ENCODE data around the gene MRPS10. TPM values are rescaled to one million over a fixed set of nuclear protein-coding genes. Genes with fewer than 3 reads are reported as not detected.
"Not testable (repeated sequence)": the region's sequence is repeated elsewhere in the genome, so short reads cannot be mapped to it uniquely, and the experiment has no call there.

MRPS10 gene
- total RNA-seq, 1 experiment from 2014 or later = 95.1 TPM

- no peak for DNase-seq (ENCODE audit: low spot score)
These were observed 39.9 kb downstream of the MRPS10 start for GRCh38 chr6:42177514-42178364.

- no peak for DNase-seq (ENCODE audit: low spot score)
These were observed 40.7 kb downstream of the MRPS10 start for GRCh38 chr6:42176981-42177380.

- no peak for DNase-seq (ENCODE audit: low spot score)
These were observed 41.8 kb downstream of the MRPS10 start for GRCh38 chr6:42175860-42176259.

DNA sequence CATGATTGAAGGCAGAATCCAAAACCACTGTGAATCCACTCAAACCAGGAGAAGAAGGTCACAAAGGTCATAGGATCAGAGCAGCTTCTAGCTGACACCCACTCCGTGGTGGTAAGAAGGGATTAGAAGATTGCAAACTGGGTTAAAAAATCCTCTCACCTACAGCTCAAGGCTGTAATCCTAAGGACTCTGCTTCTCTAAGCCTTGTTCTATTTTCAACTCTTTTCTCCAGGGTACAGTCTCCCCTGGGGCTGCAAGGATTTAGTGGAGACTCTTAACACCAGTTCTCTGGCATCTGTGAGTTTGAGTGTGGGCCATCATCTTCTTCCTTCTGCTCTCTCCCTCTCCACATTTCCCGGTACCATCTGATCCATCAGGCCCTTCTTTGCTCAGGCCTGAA, 44.6 kb downstream of the MRPS10 start, which contains the start of gene GUCA1A:
TSS of gene GUCA1A (plus strand) at position 264 of the 400 bp plus-strand sequence. CDS start 250 bp downstream, outside the sequence.
- no peak for DNase-seq (ENCODE audit: low spot score)

GRCh38 chr6:42171813-42172581, 45.7 kb downstream of the MRPS10 start:
- no peak for DNase-seq (ENCODE audit: low spot score)

GRCh38 chr6:42169780-42170179, 47.9 kb downstream of the MRPS10 start:
- DNase-seq (ENCODE audit: low spot score) = not testable (repeated sequence)

DNA sequence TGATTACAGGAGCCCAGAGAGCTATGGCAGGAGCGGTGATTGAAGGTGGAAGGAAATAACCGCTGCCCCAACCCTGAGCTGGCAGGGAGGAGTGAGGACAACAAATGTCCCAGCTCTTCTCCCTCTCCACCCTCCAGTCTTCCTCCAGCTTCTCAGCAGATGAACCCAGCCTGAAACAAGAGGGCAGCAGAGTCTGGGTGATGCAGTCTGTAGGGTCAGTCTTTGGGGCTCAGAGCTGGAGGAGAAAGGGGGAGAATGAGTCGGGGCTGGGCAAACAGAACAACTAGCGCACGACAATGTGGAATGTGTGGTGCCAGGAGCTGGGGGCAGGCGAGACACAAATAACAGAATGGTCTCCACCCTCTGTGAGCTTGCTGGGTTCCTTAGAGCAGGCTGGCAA, 49.0 kb downstream of the MRPS10 start:
- DNase-seq (ENCODE audit: low spot score) = no peak

DNA sequence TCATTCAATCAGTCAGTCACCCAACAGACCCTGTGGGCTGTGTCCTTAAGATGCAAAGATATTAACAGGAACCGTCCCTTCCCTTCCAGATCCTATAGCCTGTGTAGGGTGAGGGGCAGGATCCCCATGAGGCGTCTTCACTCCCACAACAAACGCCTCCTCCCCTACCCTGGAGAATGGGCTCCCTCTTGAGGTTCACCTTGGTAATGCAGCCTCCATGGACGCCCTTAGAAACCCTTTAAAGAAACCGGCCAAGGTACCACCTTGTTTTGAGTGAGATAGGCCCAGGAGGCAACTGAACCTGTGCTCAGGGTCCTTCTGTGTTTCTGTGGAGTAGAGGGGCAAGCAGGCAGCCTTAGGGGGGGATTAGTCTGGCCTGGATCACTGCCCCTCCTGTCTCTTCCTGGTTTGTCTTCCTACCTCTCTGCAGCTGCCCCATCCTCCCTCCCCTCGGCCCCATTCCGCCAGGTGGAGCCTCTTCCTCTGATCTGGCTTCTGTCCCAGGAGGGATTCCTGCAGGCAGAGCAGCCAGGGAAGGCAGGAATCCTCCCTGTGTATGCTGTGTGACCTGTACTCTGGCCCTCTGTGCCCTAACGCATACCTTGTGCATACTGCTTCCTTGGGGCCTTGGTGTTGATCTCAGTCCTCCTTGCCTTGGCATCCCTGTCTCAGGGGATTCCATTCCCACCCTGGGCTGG, 51.1 kb downstream of the MRPS10 start:
- peak; percentile 73 for DNase-seq (ENCODE audit: low spot score)

DNA sequence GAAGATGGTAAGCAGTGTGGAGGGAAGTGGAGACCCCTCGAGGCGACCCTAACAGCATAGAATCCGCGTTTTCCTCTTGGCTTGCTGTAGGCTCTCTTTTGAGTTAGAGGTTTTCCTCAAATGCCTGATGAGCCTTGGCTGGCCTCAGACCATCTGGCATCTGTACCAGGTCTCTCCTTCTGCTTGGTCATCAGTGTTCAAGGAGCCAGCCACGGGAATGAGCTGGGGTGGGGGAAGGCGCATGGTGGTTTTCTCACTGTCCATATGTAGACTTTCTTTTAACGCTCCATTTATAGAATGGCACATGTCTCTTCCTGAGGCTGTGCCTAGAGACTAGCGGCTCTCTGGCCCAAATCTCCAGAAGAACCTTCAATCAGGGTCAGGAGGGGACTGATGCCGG, 52.6 kb downstream of the MRPS10 start:
- DNase-seq (ENCODE audit: low spot score) = no peak

- no peak for DNase-seq (ENCODE audit: low spot score)
These were observed 53.7 kb downstream of the MRPS10 start for GRCh38 chr6:42163981-42164380.

- DNase-seq (ENCODE audit: low spot score) = no peak
These were observed 54.8 kb downstream of the MRPS10 start for GRCh38 chr6:42162812-42163211.

DNA sequence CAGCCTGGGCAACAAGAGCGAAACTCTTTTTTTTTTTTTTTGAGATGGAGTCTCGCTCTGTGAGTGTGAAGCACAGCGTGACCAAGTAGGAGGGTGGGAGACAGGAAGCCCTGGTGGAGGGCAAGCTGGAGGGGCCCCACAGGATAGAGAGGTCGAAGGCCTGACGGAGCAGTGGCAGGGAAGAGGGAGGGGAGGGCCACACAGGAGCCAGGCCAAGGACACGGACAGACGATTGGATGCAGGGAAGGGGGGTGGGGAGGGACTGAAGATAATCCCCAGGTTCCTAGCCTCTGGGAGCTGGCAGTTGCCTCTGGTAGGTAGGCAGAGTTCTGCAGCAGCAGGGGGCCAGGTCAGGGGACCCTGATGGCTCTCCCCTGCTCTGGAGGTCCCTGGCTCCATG, 55.3 kb downstream of the MRPS10 start:
- DNase-seq (ENCODE audit: low spot score) = no peak

- no peak for DNase-seq (ENCODE audit: low spot score)
These were observed 58.1 kb downstream of the MRPS10 start for GRCh38 chr6:42159431-42160024.

- DNase-seq (ENCODE audit: low spot score) = no peak
These were observed 59.0 kb downstream of the MRPS10 start for GRCh38 chr6:42158631-42159030.

DNA sequence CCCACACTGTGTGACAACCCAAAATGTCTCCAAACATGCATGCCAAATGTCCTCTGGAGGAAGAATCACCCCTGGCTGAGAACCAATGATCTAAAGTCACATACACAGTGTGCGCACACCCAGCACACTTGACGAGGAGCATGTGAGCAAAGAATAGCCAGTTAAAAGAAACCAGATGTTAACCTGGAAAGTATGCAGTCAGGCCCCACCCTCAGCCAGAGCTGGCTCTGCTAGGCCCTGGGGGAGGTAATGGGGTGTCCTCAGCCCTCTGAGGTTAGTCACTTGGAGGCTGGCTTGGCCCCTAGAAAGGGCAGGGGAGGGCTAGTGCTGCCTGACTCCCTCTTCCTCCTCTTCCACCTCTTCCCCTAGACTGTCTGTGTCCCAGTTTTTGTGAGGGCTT, 59.6 kb downstream of the MRPS10 start:
- peak; percentile 13 for DNase-seq (ENCODE audit: low spot score)

Other genes with a start within 250 kb of the MRPS10 start
- gene TAF8, start 167.3 kb downstream of the MRPS10 start, total RNA-seq (2014; rRNA removed; shearing (Covaris generic)) = 14.5 and 20.4 TPM in 2 replicates
- 0.02 TPM in 1 of 2 replicates, not detected in the other for gene C6orf132, start 75.2 kb downstream of the MRPS10 start, total RNA-seq (2014; rRNA removed; shearing (Covaris generic))
- not detected in 2 replicates for gene GUCA1A, start 44.5 kb downstream of the MRPS10 start, total RNA-seq (2014; rRNA removed; shearing (Covaris generic))
- gene GUCA1B, start 22.9 kb downstream of the MRPS10 start, total RNA-seq (2014; rRNA removed; shearing (Covaris generic)) = not detected in 2 replicates
- gene TRERF1, start 234.1 kb upstream of the MRPS10 start, total RNA-seq (2014; rRNA removed; shearing (Covaris generic)) = 3.4 and 3.5 TPM in 2 replicates

Measured in A172 (cell line).